ENCODE measurements around the gene FCRLB.
"Not testable (repeated sequence)": the region's sequence is repeated elsewhere in the genome, so short reads cannot be mapped to it uniquely, and the experiment has no call there.

The FCRLB gene, protein sequence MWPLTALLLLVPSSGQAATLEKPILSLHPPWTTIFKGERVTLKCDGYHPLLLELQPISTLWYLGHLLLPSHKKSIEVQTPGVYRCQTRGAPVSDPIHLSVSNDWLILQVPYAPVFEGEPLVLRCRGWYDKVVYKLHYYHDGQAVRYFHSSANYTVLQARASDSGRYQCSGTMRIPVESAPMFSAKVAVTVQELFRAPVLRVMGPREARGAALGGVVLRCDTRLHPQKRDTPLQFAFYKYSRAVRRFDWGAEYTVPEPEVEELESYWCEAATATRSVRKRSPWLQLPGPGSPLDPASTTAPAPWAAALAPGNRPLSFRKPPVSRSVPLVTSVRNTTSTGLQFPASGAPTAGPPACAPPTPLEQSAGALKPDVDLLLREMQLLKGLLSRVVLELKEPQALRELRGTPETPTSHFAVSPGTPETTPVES

DNA sequence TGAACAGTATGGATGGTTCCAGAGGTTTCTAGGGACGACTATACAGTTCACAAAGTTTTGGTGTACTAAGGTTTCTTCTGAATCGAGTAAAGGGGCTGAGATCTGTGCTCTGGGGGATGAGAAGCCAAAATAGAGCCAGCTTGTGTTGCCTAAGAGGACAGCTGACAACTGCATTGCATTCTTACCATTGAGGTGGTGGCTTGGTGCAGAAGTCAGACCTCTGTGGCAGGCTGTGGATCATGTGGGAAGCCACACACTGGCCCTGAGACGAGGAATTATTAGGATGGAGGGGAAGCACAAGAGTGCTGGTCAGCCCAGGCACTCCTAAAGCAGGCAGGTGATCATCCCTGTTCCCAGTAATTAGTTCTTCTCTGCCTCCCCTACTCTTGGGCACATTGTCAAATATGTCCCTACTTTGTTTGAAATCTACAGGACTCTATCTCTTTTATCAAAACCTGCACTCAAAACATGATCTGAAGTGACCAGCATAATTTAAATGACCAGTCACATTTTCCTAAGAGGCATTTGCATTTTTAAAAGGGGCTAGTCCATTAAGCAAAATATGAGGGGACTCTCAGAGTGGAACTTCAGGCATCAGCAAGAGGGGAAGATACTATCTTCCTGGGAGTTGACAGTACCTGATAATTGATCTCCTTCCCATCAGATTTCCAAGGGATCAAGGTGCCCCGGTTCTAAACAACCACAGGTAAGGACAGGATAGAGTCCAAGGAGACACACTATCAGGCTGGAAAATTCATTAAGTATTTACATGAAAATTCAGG lies at the start of gene FCRLB:
Gene FCRLB (plus strand): TSS at position 589 of the 782 bp plus-strand sequence. CDS start 1,129 bp downstream, outside the sequence.
- no peak for DNase-seq (ENCODE audit: low read depth in 2 of 2)

DNA sequence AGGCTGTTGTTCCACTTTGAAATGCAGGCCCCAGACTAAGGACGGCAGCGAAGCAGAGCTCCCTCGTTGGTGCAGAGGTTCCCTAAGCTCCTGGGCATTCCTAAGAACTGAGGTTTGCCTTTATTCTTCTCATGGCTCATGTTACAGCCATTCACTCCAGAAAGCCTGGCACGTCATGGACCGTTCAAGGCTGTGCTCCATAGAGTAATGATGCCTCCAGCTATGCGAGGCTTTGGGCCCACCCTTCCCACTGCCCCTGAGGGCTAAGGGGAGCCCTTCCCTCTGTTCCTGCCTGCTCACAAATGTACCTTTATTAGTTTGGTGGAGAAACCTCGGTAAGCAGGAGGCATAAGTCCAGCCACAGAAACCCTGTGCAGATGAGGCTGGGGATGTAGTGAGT lies 47.9 kb upstream of the FCRLB start:
- not testable (repeated sequence) for DNase-seq (ENCODE audit: low read depth in 2 of 2)

DNA sequence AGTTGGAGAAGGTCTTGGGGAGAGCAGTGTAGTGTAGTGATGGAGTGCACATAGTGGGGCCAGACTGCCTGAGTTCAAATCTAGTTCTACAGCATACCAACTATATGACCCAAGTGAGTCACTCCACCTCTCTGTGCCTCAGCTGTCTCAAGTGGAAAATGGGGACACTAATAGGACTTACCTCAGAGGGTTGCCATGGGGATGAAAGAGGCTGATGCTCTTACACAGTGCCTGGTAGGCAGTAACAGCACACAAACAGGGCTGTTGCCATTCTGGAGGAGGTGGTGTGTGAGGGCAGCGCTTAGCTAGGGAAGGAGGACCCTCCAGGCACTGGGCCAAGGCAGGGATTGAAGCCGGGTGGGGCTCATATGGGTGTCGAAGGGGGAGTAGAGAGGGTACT lies 46.9 kb upstream of the FCRLB start:
- not testable (repeated sequence) for DNase-seq (ENCODE audit: low read depth in 2 of 2)

DNA sequence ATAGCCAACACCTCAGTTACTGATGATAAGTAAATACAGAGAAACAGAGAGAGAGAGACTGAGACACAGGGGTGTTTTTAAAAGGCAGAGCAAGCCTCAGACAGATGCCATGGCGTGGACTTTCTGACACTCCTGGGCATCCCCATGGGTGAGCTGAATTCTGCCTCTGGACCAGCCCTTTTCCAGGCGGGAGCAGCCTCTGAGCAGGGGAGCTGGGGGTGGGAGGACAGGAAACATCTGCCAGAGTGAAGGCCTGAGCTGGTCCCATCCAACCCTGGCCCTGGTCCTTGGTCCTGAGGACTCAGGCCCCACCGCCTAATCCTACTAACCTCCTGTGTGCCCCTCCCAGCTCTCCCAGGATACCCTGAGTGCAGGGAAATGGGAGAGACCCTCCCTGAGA lies 46.4 kb upstream of the FCRLB start:
- DNase-seq (ENCODE audit: low read depth in 2 of 2) = not testable (repeated sequence)

DNA sequence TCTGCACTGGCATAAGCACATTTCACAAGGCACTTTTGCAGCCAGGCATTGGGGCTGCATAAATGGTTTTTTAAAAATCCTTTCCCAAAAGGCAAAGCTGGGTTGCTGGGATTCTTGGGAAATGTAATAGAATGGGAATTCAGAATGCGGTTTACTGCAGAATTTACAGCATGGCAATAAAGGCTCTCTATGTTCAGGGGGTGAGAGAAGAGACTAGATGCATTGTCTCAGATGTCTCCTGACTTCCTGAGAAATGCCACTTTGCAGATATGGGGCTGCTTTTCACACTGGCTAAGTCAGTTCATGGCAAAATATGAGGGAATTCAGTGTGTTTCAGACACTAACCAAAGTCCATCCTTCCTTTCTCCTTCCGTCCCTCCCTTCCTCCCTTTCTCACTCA lies 44.9 kb upstream of the FCRLB start:
- no peak for DNase-seq (ENCODE audit: low read depth in 2 of 2)

DNA sequence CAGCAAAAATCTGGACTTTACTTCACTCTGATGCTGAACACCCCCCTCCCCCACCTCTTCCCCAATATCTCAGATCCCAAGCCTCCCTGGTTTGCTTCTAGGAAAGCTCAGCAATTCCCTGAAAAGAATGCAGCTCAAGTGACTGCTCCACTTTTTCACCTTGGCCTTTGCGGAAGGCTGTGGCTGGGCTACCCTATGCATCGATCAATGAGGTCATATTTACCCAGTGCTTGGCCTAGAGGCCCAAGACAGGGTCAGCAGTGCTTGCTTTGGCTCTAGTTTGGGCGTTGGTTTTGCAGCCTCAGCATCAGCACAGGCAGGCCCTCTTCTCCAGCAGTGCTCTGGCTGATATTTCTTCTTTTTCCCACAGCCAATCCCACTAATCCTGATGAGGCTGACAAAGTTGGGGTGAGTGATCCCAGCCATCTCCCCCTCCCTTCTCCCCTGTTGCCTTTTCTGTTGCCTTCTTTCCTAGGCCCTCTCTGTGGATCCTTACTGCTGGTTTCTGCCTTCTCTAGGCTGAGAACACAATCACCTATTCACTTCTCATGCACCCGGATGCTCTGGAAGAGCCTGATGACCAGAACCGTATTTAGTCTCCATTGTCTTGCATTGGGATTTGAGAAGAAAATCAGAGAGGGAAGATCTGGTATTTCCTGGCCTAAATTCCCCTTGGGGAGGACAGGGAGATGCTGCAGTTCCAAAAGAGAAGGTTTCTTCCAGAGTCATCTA lies 44.2 kb upstream of the FCRLB start:
- DNase-seq (ENCODE audit: low read depth in 2 of 2) = no peak

DNA sequence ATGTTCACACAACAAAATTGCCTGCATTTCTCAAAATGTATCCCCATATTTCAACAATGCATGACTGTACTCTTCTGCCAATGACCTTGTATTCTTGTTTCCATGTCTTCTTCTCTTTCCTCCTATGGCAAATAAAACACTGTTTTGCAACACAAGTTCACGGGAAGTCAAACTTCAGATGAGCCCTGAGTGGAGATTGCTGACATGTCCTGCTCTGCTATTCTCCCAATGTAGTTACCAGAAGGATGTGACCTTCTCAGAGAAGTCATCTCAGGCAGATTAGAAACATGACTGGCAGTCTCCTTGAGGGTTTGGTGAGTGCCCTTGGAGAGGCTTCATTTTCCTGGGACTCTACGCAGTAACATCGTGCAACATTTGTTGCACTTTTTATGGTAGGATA lies 42.8 kb upstream of the FCRLB start:
- no peak for DNase-seq (ENCODE audit: low read depth in 2 of 2)

DNA sequence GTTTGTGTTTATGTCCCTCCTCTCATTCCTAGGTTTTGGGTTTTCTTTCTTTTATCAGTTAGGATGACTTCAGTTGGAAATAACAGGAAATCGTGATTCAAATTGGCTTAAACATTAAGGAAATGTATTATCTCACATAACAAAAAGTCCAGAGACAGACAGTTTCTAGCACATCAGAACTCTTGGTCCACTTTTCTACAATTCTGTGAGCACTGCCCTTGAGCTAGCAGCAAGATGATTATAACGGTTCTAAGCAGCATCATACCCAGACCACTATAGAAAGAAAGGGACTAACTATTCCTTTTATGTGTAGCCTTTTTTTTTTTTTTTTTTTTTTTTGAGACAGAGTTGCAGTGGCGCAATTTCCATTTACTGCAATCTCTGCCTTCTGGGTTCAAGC lies 39.5 kb upstream of the FCRLB start:
- no peak for DNase-seq (ENCODE audit: low read depth in 2 of 2)

DNA sequence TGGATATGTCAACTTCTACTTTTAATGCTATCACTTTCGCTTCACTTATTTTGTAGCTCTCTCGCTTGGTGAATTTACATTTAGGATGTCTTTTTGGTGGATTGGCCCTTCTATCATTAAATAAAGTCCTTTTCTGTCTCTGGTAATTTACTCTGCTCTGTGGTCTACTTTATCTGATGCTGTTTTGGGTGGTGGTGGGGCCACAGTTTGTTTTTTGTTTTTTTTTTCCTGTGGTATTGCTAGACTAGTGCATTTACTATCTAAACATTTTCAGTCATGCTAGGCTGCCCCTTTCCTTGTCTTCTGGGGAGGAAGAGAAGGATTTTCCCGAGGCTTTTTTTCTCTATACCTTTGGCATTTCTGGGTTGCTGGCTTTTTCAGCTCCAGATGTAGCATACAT lies 32.4 kb upstream of the FCRLB start:
- DNase-seq (ENCODE audit: low read depth in 2 of 2) = no peak

DNA sequence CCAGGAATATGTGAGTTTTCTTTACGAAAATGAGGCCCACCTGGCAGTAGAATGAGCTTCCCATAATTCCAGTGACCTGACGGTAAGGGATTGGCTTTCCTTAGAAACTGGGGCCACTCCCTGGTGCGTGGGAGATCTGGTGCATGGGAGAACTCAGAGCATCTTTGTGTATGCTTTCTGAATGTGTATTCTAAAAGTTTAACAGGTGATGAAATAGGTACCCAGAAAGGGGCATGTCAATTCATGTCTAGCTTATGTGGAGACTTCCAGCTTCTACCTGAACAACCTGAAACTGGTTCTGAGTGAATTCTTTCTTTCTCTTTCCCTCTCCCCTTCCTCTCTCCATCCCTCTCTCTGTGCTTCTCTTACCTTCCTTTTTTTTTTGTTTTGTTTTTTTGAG lies 29.5 kb upstream of the FCRLB start:
- no peak for DNase-seq (ENCODE audit: low read depth in 2 of 2)

DNA sequence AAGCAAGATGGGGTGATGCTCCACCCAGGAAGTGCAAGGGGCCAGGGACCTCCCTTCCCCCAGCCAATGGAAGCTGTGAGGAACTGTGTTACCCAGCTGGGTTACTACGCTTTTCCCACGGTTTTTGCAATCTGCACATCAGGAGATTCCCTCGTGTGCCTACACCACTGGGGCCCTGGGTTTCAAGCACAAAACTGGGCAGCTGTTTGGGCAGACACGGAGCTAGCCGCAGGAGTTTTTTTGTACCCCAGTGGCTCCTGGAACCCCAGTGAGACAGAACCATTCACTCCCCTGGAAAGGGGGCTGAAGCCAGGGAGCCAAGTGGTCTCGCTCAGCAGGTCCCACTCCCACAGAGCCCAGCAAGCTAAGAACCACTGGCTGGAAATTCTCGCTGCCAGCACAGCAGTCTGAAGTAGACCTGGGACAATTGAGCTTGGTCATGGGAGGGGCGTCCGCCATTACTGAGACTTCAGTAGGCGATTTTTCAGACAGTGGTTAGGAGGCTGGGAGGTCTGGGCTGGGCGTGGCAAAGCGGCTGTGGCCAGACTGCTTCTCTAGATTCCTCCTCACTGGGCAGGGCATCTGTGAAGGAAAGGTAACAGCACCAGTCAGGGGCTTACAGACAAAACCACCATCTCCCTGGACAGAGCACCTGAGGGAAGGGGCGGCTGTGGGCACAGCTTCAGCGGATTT lies 28.2 kb upstream of the FCRLB start:
- not testable (repeated sequence) for DNase-seq (ENCODE audit: low read depth in 2 of 2)

DNA sequence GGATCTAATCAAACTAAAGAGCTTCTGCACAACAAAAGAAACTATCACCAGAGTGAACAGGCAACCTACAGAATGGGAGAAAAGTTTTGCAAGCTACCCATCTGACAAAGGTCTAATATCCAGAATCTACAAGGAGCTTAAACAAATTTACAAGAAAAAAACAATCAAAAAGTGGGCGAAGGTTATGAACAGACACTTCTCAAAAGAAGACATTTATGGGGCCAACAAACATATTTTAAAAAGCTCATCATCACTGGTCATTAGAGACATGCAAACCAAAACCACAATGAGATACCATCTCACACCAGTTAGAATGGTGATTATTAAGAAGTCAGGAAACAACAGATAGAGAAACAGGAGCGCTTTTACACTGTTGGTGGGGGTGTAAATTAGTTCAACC lies 23.0 kb upstream of the FCRLB start:
- not testable (repeated sequence) for DNase-seq (ENCODE audit: low read depth in 2 of 2)

DNA sequence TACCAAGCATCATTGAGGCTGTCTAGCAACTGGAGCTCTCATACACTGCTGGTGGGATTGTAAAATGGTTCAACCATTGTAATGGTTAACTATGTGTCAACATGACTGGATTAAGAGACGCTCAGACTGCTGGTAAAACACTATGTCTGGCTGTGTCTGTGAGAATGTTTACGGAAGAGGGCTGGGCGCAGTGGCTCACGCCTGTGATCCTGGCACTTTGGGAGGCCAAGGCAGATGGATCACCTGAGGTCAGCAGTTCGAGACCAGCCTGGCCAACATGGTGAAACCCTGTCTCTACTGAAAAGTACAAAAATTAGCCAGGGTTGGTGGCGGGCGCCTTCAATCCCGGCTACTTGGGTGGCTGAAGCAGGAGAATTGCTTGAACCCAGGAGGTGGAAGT lies 19.1 kb upstream of the FCRLB start:
- DNase-seq (ENCODE audit: low read depth in 2 of 2) = no peak

DNA sequence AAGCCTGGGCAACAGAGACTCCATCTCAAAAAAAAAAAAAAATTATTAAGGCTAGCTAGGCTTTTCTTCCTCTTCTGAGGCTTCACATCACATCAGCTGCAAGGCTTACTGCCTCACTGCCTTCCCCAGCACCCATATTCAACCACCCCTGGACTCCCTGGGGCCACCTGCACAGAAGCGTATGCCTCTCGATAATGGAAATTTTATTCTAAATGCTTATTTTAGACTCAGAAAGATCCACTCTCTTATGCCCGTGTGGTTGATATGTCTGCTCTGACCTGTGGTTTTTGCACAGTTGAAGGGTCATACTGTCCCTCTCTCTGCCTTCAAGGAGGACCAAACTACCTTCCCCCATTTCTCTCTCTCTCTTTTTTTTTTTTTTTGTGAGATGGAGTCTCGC lies 15.8 kb upstream of the FCRLB start:
- no peak for DNase-seq (ENCODE audit: low read depth in 2 of 2)

DNA sequence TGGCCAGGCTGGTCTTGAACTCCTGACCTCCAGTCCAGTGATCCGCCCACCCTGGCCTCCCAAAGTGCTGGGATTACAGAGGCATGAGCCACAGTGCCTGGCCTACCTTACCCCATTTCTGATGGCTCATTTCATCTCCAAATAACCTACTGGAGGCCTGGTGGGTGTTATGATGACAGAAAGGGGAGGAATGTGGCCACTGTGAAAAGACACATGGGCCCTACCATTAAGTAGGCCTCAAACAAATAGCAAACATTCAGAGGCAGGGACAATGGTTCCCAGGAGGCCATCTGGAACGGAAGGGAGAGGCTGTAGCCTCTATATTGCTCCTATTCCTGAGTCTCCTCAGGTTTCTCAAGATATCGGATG lies 15.2 kb upstream of the FCRLB start:
- no peak for DNase-seq (ENCODE audit: low read depth in 2 of 2)

DNA sequence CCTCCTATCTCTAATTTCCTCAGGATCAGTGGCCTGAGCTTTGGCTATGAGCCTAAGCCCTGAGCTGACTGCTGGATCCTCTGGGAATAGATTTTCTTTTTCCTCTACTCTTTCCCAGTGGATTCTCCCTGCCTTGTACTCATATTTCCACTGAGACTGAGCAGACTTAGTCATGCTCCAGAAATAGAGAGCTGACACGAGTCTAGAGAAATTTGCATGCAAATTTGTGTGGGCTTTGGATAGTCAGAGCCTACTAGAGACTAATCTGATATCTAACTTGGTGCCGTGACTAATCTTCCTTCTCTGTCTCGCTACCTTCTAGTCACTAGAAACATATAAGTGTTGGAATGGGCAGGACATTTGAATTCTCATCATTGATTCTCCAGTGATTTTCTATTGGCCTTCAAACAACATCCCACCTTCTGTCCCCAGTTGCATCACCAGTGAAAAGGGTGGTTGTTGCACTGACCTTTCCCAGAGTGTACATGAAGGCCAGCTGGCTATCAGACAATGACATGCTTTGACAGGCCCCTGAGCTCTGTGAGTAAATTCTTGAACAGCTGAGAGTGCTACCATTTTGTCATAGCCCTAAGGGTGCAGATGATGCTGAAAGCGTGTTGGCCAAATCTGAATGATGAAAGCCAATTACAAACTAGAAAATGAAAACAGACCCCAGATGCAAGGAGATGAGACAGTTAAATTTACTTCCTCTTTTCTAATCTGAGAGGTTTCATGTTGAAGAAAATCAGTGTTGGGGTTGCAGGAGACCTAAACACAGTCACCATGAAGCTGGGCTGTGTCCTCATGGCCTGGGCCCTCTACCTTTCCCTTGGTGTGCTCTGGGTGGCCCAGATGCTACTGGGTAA lies 14.6 kb upstream of the FCRLB start, which contains the start of gene FCRLA:
Gene FCRLA (plus strand): TSS at position 748 of the 866 bp plus-strand sequence. CDS start 36 bp downstream, at position 784.
- DNase-seq (ENCODE audit: low read depth in 2 of 2) = peak; percentile 90 to 92

DNA sequence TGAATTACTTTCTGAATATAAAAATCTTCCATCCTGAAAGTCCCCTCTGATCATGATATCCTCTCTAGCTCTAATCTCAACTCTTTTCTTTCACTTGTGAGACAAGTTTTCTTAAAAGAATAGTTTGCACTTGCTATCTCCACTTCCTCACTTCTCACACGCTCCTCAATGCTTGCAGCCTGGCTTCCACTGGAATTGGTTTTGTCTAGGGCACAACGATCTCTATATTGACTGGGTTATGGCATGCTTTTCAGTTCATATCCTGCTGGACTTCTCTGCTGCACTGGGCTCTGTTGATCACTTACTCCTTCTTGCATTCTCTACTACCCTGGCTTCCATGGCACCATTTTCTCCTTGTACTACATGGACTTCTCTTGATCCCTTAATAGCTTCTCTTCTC lies 13.8 kb upstream of the FCRLB start:
- no peak for DNase-seq (ENCODE audit: low read depth in 2 of 2)

DNA sequence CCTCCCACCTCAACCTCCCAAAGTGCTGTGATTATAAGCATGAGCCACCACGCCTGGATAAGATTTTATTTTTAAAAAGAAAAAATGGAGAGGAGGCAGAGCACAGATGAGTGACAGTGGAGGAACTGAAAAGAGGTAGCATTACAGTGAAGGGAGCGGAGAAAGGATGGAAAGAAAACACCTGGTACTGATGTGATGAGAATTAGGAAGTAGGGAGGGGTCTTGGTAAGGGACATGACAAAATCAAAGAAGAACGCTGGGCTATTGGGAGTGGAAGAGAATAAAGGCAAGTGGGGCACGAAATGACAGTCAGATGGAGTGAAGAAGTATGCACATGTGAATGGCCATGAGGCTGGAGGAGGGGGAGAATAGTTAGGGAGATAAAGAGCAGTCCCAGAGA lies 12.0 kb upstream of the FCRLB start:
- DNase-seq (ENCODE audit: low read depth in 2 of 2) = no peak

DNA sequence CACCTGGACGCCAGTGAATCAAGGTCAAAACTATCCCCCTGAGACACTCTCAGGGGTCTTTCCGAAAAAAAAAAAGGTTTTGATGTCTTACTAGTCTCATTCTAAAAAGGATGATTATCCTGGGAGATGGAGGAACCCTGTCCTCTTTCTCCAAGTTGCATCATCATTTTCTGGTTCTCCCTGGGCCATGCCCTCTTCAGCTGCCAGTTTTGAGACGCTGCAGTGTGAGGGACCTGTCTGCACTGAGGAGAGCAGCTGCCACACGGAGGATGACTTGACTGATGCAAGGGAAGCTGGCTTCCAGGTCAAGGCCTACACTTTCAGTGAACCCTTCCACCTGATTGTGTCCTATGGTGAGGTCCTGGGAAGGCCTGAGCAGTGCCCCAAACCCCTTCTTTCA lies 10.8 kb upstream of the FCRLB start:
- no peak for DNase-seq (ENCODE audit: low read depth in 2 of 2)

DNA sequence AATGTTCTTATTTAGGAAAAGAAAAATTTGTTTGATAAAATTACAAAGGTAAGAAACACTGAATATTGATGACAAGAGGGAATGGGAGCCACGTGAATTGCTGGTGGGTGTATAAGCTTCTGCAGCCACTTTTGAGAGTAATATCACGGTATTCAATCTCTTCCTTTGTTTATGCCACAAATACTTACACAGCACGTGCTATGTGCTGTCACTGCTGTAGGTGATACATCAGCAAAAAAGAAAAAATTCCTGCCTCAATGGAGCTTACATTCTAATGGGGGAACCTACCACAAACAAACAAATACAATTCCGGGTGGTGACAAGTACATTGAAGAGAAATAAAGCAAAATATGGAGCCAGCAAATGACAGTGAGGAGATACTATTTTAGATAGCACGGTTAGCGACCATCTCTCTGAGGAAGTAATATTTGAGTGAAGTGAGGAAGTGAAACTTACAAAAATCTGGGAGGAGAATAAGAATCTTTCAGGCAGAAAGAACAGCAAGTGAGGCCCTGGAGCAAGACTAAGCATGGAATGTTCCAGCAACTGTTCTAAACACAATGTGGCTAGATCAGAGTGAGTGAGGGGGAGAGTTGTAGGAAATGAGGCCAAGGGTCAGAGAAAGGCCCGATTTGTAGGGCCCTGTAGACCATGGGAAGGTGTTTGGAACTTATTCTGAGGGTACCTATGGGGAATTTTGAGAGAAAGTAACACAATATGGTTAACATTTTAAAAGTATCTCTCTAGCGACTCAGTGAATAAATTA lies 2.6 kb upstream of the FCRLB start:
- DNase-seq (ENCODE audit: low read depth in 2 of 2) = no peak

Data from fibroblast of skin of left quadriceps (primary cell).